NCI-H446 (cell line): ENCODE measurements around the gene CD248.
"Not testable (repeated sequence)": the region's sequence is repeated elsewhere in the genome, so short reads cannot be mapped to it uniquely, and the experiment has no call there.

Experiments
- DNase-seq, 2 experiments: peaks; one replicate each; lab custom pipeline; 2025; lab: John Stamatoyannopoulos, UW

CD248 gene

DNA sequence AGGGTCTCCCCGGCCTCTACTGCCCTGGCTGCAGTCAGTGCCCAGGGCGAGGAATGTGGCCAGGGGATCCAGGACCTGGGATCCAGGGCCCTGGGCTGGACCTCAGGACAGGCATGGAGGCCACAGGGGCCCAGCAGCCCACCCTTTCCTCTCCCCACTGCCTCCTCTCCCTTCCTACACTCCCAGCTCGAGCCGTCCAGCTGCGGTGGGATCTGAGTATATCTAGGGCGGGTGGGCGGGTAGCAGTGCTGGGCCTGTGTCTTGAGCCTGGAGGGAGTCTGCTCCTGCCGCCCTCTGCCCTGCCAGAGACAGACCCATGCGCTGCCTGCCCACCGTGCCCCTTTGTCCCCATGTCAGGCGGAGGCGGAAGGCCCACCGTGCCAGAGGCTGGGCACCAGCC is 40.2 kb downstream of the CD248 start:
- not testable (repeated sequence) for DNase-seq

DNA sequence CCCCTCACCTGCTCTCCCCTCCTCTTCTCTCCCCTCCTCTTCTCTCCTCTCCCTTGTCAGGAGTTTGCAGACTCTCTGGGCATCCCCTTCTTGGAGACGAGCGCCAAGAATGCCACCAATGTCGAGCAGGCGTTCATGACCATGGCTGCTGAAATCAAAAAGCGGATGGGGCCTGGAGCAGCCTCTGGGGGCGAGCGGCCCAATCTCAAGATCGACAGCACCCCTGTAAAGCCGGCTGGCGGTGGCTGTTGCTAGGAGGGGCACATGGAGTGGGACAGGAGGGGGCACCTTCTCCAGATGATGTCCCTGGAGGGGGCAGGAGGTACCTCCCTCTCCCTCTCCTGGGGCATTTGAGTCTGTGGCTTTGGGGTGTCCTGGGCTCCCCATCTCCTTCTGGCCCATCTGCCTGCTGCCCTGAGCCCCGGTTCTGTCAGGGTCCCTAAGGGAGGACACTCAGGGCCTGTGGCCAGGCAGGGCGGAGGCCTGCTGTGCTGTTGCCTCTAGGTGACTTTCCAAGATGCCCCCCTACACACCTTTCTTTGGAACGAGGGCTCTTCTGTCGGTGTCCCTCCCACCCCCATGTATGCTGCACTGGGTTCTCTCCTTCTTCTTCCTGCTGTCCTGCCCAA is 40.7 kb downstream of the CD248 start:
- no peak for DNase-seq

DNA sequence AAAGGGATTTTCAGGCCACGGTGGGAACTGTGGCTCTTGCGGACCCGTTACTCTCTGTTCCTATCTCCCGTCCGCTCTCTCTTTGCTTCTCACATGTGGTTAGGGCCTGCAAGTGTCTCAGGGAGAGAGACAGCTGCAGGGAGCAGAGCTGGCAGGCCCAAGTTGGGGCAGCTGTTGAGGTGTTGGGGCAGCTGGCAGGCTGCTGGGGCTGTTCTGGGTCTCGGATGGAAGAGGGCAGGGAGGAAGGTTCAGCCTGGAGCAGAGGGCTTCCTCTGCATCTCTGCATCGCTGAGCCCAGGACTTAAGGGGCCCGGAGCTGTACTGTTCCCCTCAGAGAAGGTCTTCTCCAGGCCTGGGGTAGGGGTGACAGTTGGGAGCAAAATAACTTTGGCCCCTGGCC is 41.4 kb downstream of the CD248 start:
- DNase-seq, result no peak

DNA sequence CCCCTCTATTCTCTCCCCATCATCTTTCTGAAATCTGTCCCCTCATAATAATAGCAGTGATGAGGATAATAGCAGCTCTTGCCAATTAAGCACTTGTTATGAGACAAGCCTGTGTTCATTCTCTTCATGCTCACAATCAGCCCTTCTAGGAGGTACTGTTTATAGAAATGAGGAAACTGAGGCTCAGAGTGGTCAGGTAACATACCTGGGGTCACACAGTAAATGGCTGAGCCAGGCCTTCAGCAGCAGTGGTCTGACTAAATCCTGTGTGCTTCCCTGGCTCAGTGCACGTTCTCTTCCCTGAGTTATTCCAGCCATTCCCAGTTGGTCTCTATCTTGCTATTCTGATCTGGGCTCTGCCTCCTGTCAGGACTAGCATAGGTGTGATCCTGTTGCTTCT is 42.6 kb downstream of the CD248 start:
- no peak for DNase-seq

DNA sequence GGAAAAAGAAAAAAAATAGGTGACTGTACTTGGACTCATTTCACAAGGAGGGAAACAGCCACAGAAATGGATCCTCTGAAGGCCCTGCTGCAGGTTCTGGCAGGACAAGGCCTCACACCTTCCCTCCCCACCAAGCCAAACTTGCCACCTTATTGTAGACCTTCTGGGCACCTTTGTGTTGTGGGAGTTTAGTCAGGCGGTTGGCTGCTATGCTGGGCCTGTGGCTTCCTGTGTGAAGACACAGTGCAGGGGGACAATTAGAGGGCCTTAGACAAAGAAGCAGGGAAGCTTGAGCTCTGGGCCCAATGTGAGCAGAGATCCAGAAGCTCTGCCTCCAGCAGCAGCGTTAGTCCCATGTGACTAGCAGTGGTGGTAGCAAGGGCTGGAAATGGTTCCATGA is 44.2 kb downstream of the CD248 start:
- DNase-seq, result no peak

DNA sequence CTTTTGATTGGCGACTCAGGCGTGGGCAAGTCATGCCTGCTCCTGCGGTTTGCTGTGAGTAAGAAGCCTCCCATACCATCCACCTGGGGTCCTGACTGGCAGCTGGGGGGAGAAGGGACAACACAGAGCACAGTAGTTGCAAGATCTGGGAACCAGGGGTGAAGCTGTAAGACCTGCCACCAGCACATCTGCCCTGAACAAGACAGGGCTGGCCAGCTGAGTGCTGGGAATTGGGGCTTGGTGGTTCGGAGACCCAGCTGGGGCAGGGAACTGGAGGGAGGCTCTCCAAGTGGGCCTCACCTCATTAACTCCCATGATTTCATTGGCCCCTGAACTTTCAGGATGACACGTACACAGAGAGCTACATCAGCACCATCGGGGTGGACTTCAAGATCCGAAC is 45.0 kb downstream of the CD248 start:
- no peak for DNase-seq

DNA sequence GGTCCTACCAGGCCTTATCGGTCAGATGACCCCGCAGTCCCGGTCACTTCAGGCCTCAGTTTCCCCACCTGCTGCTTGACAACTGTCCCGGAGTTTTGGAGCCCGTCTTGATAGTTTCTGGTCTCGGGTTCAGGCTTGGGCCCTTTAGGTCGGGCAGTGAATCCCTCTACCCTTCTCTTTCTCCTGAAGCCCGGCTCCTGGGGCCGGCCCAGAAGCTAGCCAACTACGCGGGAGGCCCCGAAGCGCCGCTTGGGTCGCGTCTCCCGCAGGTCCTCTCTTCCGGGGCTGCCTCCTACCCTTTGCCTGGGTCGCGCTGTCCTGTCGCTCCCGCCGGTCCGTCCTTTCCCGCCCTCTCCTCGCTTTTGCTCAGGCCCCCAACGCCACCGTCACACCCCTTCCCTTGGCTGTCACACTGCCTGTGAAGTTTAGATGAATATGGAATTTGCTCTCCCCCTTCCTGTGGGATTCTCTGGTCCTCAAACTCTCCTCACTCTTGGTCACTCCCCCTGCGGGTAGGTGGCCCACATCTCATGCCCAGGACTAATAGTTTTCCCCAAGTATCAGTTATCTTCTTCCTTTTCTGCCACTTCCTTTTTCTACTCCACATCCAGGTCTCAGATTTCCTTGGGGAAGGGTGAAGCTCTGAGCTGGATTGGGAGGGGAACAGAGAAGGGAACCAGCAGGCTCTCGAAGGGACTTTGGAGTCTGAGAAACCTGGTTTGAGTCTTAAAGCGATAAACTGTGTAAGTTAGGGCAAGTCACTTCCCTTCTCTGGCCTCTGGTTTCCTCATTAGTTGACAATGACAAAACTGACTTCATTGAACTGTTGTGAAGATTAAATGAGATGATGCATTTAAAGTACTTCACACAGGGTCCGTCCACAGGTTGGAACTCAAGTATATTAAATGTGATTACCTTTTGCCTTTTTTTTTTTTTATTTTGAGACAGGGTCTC is 47.6 kb downstream of the CD248 start:
- no peak for DNase-seq

DNA sequence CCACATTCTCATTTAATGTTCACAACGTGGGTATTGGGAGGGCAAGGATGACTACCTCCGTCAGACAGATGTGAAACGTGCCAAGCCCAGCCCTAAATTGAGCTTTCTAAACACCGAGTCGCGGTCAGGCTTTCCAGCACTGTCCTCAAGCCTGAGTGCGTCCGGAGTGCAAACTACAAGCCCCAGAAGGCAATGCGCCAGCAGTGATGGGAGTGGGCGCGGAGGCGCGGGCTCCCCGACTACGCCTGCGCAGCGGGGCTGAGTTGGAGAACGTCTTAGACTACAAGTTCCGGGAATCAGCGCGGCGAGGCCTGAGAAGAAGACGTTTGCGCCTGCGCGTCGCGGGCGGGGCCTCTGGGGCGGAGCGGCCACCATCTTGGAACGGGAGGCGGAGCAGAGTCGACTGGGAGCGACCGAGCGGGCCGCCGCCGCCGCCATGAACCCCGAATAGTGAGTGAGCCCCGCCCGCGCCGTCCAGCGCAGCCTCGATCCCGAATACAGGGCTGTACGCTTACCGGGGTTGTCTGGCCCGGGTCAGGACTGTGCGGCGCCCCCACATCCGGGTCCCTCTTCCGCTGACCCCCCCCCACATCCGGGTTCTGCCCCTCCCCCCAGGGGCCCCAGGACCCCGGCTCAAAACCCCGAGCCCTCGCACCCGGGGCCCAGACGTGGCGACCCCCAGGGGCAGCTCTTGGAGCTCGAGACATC is 48.4 kb downstream of the CD248 start, which contains the start of gene RAB1B:
TSS of gene RAB1B (plus strand) at position 396 of the 708 bp plus-strand sequence. CDS start at position 437, 41 bp downstream.
- peak; percentile 99 to 100 for DNase-seq

DNA sequence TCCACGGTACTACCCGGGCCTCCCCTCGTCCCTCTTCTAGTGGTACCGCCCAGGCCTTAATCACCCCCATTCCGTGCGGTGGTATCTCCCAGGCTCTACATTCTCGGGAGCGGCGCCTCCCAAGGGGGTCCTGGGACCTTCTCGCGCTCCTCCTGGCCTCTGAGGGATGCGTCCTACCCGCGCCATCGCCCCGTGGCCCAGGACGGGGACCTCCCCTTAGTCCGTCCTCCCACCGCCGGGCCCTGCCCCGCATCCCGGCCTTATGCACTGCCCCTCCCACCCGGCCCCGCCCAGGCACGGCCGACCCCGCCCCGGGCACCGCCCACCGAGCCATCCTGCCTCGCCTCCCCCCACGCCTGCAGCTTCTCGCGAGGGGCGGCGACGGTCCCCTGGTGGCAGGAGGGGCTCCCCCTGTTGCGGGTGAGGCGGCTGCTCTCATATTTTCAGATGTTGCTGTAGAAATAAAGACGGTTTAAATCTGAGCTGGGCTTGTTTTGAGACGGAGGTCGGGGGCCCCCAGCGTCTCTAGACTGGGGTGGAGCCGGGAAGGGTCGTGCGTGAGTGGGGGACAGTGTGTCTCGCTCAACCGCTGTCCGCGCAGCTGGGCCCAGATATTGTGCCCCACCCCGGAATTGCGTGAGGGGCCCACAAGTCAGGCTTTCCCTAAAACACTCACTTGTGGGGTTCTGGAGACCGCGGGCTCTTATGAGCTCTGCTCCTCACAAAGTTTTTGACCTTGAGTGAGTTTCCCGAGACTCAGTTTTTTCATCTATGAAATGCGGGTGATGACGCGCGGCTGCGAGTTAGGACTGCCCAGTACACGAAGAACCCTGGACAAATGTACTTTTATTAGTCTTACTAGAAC is 49.2 kb downstream of the CD248 start:
- peak in 1 of 2 experiments; percentile 43 for DNase-seq

DNA sequence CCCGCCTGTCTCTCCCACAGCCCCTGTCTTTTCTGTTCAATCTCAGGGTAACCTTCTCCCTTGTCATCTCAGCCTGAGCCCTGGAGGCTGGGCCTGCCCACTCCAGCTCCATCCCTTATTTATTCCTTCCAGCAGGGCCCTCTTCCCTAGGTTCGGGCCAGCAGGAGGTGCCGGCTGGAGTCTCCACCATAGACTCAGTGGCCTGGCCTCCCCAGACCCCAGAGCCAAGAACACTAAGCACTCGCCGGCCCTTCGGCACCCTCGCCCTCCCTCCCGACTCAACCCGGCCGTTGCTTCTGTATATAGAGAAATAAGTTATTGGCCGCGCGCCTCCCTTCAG is 49.8 kb downstream of the CD248 start:
- DNase-seq, result no peak

DNA sequence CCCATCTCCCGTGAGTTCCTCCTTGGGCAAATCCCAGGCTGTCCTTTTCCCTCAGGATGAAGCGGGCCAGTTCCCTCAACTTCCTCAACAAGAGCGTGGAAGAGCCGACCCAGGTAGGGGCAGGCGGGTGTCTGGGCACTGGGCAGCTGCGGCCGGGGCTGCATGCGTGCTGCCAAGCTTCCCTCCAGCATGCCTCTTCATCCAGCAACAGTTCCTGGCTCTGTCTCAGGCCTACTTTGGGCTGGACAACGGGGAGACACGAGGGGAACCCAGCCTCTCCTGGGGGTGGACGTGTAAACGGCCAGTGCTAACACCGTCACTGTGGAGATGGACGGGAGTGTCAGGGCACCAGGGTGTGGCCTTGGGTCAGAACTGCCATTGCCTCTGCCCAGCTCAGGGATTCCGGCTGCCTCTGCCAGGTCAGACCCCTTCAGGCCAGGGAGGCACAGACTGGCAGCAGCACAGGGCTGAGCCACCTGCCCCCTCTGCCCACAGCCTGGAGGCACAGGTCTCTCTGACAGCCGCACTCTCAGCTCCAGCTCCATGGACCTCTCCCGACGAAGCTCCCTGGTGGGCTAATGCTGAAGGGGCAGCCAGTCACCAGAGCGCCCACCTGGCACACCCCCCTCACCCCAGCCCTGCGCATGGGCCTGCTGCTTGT is 50.3 kb downstream of the CD248 start:
- DNase-seq, result no peak

DNA sequence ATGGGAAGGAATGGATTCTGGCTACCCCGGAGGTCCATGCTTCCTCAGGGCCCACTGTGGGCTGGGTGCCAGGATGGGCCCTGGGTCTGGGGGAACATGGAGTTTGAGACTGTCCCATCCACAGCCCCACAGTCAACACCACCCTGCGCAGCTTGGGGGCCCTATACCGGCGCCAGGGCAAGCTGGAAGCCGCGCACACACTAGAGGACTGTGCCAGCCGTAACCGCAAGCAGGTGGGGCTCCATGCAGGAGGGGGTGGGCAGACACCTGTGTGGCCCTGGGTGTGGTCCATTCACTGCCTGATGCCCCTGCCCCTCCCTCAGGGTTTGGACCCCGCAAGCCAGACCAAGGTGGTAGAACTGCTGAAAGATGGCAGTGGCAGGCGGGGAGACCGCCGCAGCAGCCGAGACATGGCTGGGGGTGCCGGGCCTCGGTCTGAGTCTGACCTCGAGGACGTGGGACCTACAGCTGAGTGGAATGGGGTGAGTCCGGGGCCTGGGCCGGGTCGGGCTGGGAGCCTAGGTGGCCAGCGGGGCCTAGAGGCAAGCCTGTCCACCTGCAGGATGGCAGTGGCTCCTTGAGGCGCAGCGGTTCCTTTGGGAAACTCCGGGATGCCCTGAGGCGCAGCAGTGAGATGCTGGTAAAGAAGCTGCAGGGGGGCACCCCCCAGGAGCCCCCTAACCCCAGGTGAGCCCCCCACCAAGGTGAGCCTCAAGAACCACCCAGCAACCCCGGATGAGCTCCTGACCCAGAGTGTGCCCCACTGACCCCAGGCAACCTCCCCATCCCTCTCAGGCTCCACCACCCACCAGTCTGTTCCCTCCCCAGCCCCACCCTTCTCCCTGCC is 51.1 kb downstream of the CD248 start:
- no peak for DNase-seq

DNA sequence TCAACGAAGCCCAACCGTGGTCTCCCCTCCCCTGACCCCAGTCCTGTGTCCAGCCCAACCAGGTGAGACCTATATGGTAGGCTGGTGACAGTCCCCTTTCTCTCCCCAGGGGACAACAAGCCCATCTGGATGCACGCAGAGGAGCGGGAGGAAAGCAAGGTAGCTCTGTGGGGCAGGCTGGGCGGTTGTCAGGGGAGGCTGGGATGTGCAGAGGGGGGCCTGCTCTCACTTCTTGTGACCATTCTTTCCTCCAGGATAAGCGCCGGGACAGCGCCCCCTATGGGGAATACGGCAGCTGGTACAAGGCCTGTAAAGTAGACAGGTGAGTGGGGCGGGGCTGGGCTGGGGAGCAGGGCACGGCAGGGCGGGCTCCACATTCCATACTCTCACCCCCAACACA is 51.9 kb downstream of the CD248 start:
- no peak for DNase-seq
